Measurements from ENCODE around the gene DYRK1A.

The DYRK1A gene

DNA sequence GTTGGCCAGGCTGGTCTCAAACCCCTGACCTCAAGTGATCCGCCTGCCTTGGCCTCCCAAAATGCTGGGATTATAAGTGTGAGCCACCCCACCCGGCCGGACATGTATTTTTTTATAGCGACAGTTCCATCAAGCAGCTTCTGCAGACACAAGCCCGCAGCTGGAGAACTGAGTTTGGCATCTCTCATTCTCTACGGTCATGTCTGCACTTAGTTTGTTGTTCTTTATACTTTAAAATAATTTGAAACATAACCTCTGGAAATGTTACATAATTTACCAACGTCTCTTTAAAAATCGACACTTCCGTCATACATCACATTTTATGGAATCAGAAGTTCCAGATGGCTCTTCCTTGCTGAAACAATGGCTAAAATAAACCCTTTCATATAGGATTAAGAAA lies 183.6 kb downstream of the DYRK1A start:
- in situ Hi-C loops (cut with HindIII; ENCODE audit: low pct_ligation_motif_present, low sequenced_read_pairs): no loop called here

DNA sequence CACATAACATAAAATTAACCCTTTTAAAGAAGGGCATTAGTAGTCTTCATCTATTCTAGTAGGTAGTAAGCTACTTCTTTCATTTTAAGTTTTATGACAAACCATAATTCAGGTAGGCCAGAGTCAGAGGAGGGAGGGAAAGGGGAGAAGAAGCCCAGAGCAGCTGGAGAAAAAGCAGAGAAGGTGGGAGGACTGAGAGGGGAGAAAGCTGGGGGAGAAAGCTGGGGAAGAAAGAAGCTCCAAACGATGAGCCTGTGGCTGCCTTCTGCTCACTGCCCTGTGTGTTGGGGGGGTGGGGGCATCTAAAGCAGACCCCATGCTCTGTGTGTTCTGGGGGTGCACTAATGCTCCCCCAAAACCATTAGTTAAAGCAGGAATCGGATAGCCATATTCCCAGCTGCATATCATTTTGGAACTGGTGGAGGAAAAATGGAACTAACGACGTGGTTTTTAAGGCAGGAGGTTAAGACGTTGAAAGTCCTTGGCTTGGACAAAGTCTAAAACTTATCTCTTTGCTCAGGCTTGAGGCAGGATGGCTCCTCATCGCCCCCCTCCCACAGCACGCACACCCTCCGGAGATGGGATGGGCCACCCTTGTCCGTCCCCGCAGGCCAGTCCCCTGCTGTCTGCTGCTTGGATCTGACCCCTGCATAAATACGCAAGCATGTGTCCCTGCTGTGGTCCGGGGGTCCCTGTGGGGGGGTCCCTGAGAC lies 184.2 kb downstream of the DYRK1A start:
- in situ Hi-C loops (cut with HindIII; ENCODE audit: low pct_ligation_motif_present, low sequenced_read_pairs): no loop called here
- Histone ChIP-seq H3K36me3 (replicated peaks) (no peaks in the 10 kb centered on the region), H3K4me3 (ENCODE audit: low read depth, low read length) (no peak overlapping the region), H3K27me3 (replicated peaks) (no peaks in the 10 kb centered on the region), H3K27ac (no peak overlapping the region)
- DNase-seq: no peak
- no peak for TF ChIP-seq CTCF (IDR thresholded peaks at IDR 0.05; ENCODE audit: low read depth, low read length, missing control alignments)

More for the DNA sequence above, 183.6 kb downstream of the DYRK1A start:
- Histone ChIP-seq H3K4me3 (ENCODE audit: low read depth, low read length) (no peak overlapping the region), H3K27me3 (replicated peaks) (no peaks in the 10 kb centered on the region), H3K27ac (no peak overlapping the region), H3K36me3 (replicated peaks) (no peaks in the 10 kb centered on the region)
- DNase-seq: no peak
- no peak for TF ChIP-seq CTCF (IDR thresholded peaks at IDR 0.05; ENCODE audit: low read depth, low read length, missing control alignments)

GRCh38 chr21:37551331-37551992 lies 184.9 kb downstream of the DYRK1A start:
- Histone ChIP-seq H3K27me3 (replicated peaks) (no peaks in the 10 kb centered on the region), H3K36me3 (replicated peaks) (no peaks in the 10 kb centered on the region), H3K4me3 (ENCODE audit: low read depth, low read length) (no peak overlapping the region), H3K27ac (no peak overlapping the region)
- no peak for TF ChIP-seq CTCF (IDR thresholded peaks at IDR 0.05; ENCODE audit: low read depth, low read length, missing control alignments)
- DNase-seq: peak; percentile 5
- in situ Hi-C loops (cut with HindIII; ENCODE audit: low pct_ligation_motif_present, low sequenced_read_pairs): no loop called here

DNA sequence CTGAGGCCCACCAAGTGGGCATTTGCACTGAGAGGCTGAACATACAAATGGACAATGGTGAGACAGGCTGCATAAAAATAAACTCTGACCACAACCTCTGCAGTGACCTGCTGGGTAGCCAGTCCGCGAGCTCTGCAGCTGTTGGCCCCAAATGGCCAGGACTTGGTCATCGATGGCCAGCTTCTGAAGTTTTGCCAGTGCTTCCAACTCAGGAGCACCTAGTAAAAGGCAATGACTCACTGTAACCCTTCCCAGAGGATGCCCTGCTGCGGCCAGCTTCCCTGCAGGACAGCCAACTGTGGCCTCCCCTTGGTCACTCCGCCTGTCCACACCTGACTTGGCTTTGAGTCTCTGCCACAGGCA lies 185.4 kb downstream of the DYRK1A start:
- TF ChIP-seq CTCF (IDR thresholded peaks at IDR 0.05; ENCODE audit: low read depth, low read length, missing control alignments): no peak
- Histone ChIP-seq H3K36me3 (replicated peaks) (no peaks in the 10 kb centered on the region), H3K27me3 (replicated peaks) (no peaks in the 10 kb centered on the region), H3K27ac (no peak overlapping the region), H3K4me3 (ENCODE audit: low read depth, low read length) (no peak overlapping the region)
- in situ Hi-C loops (cut with HindIII; ENCODE audit: low pct_ligation_motif_present, low sequenced_read_pairs): no loop called here
- no peak for DNase-seq

GRCh38 chr21:37552496-37553029 lies 186.0 kb downstream of the DYRK1A start:
- Histone ChIP-seq H3K27ac (no peak overlapping the region), H3K4me3 (ENCODE audit: low read depth, low read length) (no peak overlapping the region), H3K27me3 (replicated peaks) (no peaks in the 10 kb centered on the region), H3K36me3 (replicated peaks) (no peaks in the 10 kb centered on the region)
- DNase-seq: no peak
- TF ChIP-seq CTCF (IDR thresholded peaks at IDR 0.05; ENCODE audit: low read depth, low read length, missing control alignments): no peak
- in situ Hi-C loops (cut with HindIII; ENCODE audit: low pct_ligation_motif_present, low sequenced_read_pairs): no loop called here

Measured in brain microvascular endothelial cell (primary cell).